Anterior cingulate cortex (tissue), 58 donors: ENCODE data around the gene EIF2AK3.

Source experiments
- DNase-seq, 58 donors: peaks; one replicate each; lab custom pipeline; 2025; lab: John Stamatoyannopoulos, UW

Gene EIF2AK3

GRCh38 chr2:88601286-88601685 lies 26.0 kb downstream of the EIF2AK3 start:
- DNase-seq, result no peak

- DNase-seq, result peak in 15 of 58 donors; percentile 2 to 73 (median 10)
These were observed 27.2 kb downstream of the EIF2AK3 start for GRCh38 chr2:88600038-88600465.

GRCh38 chr2:88599527-88599926 lies 27.7 kb downstream of the EIF2AK3 start:
- no peak for DNase-seq

DNA sequence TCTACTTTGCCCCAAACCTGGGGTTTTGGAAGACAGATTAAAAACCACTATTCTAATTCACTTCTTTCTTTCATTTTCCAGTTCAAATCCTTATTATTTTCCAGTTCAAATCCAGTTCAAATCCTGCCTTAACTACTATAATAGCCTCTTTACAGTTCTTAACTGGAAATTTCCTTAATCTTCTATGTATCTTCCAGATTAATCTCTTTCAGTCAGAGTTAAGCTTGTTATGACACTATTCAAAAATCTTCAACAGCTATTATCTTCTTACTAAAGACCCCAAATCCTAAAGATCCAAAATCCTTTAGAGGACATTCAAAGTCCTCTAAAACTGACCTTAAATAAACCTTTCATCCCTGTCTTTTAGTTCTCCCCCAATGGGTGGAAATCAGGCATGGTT lies 30.1 kb downstream of the EIF2AK3 start:
- DNase-seq, result no peak

- no peak for DNase-seq
These were observed 31.0 kb downstream of the EIF2AK3 start for GRCh38 chr2:88596141-88596830.

DNA sequence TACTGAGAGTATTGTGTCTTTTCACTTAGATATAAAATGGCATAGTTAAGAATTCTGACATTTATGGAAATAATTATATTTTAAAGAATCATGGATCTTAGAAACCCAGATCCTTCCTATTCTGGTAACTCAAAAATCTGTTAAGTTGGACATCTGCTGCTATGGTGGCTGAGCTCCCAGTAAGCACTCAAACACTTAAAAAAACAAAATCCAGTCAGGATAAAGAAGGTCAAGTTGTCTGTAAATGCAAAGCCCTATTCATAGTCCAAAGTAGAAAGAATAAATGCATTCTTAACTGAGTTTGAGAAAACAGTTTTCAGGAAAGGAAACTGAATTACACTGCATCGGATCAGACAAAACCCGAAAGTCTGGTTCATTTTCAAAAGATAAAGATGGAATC lies 35.6 kb downstream of the EIF2AK3 start:
- no peak for DNase-seq

- DNase-seq, result peak in 19 of 58 donors; percentile 1 to 51 (median 5)
These were observed 36.2 kb downstream of the EIF2AK3 start for GRCh38 chr2:88590998-88591613.

- DNase-seq, result no peak
These were observed 41.3 kb downstream of the EIF2AK3 start for GRCh38 chr2:88585969-88586368.

- DNase-seq, result no peak
These were observed 45.2 kb downstream of the EIF2AK3 start for GRCh38 chr2:88582030-88582429.

DNA sequence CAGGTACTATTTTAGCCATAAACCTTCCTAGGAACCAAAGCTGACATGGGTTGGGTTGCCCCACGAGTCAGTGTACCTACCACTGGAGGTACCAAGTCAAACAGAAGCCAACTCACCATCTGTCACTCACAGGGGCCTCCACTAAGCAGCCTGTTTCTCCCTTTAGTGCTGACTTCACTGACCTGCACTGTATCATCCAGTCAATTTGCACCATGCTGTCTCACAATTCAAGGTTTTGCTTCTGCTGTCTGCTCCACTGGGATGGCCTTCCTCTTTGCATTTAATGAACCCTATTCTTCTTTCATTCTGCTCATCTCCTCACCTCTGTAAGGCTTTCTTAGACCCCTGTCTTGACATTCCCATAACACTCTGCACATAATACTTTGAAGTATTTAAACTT lies 47.2 kb downstream of the EIF2AK3 start:
- DNase-seq, result no peak

- no peak for DNase-seq
These were observed 51.6 kb downstream of the EIF2AK3 start for GRCh38 chr2:88575630-88576029.

DNA sequence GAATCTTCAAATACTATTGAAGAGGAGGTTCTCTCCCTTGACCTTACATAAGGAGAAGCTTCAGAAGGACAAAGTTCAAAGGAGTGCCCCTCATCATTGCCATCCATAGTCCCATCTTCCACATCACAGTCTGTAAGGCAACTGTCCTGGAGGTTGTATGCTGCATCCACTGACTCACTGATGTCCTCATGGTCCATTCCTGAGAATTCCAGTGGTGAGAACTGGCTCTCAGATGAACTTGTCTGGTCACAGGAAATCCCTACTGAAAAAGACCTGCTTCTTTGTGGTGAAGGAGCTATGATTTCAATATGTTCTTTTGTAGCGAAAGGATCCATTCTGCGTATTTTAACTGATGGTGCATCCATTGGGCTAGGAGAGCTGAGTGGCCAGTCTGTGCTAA lies 52.2 kb downstream of the EIF2AK3 start:
- DNase-seq, result no peak

DNA sequence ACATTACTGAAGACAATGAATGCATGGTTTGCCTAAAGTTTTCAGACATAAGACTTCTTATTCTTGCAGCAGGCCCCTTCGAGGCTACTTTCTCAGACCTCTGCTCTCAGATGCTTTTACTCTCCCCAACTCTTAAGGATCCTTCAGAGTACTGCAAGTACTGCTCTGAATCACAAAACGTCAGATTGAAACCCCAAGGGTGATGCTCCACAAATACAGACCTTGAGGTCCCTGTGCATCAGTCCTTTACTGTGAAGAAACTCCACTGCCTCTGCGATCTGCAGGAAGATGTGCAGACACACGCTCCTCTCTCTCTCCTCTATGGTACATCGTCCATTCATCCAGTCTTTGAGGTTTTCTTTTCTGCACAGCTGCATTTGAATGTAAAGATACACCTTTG lies 52.8 kb downstream of the EIF2AK3 start:
- no peak for DNase-seq

DNA sequence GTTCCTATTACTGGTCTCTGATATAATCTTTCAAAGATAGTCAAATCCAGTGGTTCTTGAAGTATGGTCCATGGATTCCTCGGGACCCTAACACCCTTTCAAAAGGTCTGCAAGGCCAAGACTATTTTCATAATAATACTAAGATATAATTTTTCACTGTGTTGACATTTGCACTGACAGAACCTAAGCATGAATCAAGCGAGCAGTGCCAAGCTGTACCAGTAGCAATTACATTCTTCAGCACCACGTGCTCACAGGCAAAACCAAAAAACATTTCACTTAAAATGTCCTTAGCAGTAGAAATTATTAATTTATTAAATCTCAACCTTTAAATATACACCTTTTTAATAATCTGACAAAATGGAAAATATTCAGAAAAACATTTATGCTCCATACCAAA lies 59.1 kb downstream of the EIF2AK3 start:
- DNase-seq, result no peak

DNA sequence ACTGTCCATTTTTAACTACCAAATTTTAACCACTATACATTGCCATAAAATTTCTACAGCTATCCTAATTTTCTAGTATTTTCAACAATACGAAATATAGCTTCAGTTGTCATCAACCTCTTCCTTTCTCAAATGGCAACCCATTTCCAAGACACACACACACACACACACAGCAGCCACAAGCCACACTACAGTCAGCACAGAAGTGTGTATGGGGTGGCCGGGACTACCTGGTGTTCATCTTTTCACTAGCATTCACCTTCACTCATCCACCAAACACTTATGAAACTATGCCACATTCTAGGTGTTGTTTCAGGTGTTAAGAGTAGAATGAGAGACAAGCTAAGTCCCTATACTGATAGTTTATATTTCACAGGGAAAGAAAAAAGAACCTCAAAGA lies 62.9 kb downstream of the EIF2AK3 start:
- no peak for DNase-seq

GRCh38 chr2:88563129-88563528 lies 64.1 kb downstream of the EIF2AK3 start:
- no peak for DNase-seq

DNA sequence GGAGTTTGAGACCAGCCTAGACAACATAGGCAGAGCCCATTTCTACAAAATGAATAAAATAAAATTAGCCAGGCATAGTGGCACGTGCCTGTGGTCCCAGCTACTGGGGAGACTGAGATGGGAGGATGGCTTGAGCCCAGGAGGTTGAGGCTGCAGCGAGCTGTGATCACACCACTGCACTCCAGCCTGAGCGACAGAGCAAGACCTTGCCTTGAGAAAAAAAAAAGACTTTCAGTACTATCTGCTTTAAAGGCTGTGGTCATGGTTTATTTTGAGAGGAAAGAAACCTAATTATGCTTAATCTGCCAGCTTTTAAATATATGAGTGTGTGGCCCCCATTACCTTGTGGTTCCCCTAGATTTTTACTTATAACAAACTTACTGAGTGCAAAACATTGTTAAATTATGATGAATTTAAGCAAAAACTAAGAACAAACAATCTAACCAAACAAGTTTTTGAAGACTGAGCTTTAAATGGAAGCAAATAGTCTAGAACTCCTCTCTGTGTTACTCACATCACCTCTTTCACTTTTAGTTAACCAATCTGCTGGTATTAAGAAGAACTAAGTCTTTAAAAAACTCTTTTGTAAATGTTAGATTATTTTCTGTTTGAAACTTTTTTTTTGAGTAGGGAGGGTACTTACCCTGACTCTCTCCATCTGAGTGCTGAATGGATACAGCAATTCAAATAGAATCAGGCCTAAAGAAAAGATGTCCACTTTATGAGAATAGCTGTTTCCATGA lies 65.4 kb downstream of the EIF2AK3 start:
- DNase-seq, result no peak

DNA sequence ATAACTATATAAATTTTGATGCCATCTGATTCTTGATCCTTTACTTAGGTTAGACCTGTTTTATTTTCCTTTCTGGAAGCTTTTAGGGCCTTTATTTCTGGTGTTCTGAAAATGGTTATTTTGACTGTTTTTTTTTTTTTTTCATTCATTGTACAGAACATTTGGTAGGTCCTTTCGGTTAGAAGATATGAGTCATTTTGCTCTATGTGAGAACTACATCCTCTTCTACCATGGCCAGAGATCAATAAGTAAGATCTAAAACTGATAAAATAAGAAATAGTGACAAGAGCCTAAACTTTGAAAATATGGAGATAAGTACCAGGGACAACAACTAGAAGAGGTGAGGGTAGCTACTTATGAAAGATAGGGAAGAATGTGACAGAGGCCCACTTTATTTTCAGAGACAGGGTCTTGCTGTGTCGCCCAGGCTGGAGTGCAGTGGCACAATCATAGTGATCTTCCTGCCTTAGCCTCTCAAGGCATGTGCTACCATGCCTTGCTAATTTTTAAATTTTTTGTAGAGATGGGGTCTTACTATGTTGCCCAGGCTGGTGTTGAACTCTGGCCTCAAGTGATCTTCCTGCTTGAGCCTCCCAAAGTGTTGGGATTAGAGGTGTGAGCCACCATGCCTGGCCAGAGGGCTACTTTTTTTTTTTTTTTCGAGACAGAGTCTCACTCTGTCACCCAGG lies 66.5 kb downstream of the EIF2AK3 start:
- no peak for DNase-seq

DNA sequence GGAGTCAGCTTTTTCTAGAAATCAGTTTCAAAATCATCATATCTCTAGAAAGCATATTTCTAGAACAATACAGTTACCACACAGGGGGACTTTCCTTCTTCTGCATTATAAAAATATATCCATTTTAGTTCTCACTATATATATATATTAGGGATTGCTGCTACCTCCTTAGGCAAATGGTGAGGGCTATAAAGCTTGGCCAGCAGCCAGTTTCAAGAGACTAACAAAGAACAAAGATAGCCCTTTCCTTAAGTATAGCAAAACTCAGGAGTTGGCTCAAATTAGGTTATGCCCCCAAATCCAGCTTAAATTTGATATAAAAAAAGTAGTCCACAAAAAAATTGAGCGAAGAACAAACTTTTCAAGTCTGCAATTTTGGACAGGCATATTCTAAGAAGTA lies 70.0 kb downstream of the EIF2AK3 start:
- DNase-seq, result no peak

- DNase-seq, result peak in 2 of 58 donors; percentile 2 to 3
These were observed 71.2 kb downstream of the EIF2AK3 start for GRCh38 chr2:88556026-88556425.

DNA sequence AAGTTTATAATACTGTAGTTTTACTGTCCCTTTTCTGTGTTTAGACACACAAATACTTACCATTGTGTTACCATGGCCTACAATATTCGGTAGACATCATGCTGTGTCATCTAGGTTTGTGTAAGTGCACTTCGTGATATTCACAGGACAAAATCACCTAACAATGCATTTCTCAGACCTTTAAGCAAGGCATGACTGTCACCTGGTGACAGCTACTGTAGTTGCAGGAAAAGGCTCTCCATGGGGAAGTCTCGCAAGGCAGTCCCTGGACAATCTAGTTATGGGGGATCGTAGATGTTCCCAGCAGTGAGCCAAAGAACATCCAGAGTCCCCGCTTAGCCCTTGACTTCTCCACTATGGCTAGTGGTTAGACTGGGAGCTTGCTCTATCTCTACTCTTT lies 73.1 kb downstream of the EIF2AK3 start:
- no peak for DNase-seq
